ENCODE results near the gene TREML1. TPM values are rescaled to one million over a fixed set of nuclear protein-coding genes. Genes with fewer than 3 reads are reported as not detected.

TREML1 gene
- polyA plus RNA-seq, 1 of the 3 experiments (the other 2 are of a cell fraction) = not detected

- Histone ChIP-seq H3K9me3 (no peaks in the 10 kb centered on the region), H3K9me2 (no peaks in the 10 kb centered on the region), H3K27me3 (ENCODE audit: insufficient read depth) (no peaks in the 10 kb centered on the region), H3K4me1 (ENCODE audit: control insufficient read depth in 1 of 2, insufficient read depth in 2 of 2, low read depth in 1 of 2, low read length in 1 of 2) (no peaks in the 10 kb centered on the region), H4K20me1 (ENCODE audit: insufficient read depth) (no peaks in the 10 kb centered on the region), H2AFZ (ENCODE audit: low read depth) (no peak overlapping the region), H3F3A (replicated peaks; ENCODE audit: insufficient read depth) (no peaks in the 10 kb centered on the region), H3K9ac (no peak overlapping the region), H3K4me2 (no peak overlapping the region), H3K79me2 (ENCODE audit: insufficient read depth) (no peaks in the 10 kb centered on the region), H3K4me3 (ENCODE audit: low read depth in 2 of 2, low read length in 1 of 2) (no peak overlapping the region), H3K27ac (ENCODE audit: low read depth in 2 of 2, low read length in 1 of 2) (no peak overlapping the region), H3K36me3 (replicated peaks in 1 of 2; ENCODE audit: control insufficient read depth in 1 of 2, insufficient read depth in 2 of 2, low read length in 1 of 2) (no peaks in the 10 kb centered on the region)
- no peak for DNase-seq
- TF ChIP-seq GABPA (IDR thresholded peaks at IDR 0.05; ENCODE audit: low read depth) = no peak
- no peak for TF ChIP-seq CTCF (IDR thresholded peaks at IDR 0.05)
- no peak for TF ChIP-seq RCOR1 (IDR thresholded peaks at IDR 0.05; ENCODE audit: low read length)
- no peak for TF ChIP-seq FOSL2 (IDR thresholded peaks at IDR 0.05; ENCODE audit: borderline replicate concordance, low read depth)
- TF ChIP-seq MAX (IDR thresholded peaks at IDR 0.05; ENCODE audit: low read depth) = no peak
- TF ChIP-seq SIN3A (IDR thresholded peaks at IDR 0.05; ENCODE audit: borderline replicate concordance, low read depth, low read length) = no peak
- no peak for TF ChIP-seq POLR2AphosphoS5 (IDR thresholded peaks at IDR 0.05; ENCODE audit: low read depth, low read length)
- TF ChIP-seq REST (IDR thresholded peaks at IDR 0.05; ENCODE audit: low read depth, low read length) = no peak
- no peak for TF ChIP-seq JUND (IDR thresholded peaks at IDR 0.05)
- TF ChIP-seq ZBTB33 (IDR thresholded peaks at IDR 0.05; ENCODE audit: borderline replicate concordance, low read depth) = no peak
- CTCF ChIA-PET = no interaction called here
- POLR2A ChIA-PET = no interaction called here
- 64% methylated on average over 3 of the region's 4 CpGs for WGBS (ENCODE audit: low lambda C conversion rate)
These were observed 696 bp downstream of the TREML1 start for GRCh38 chr6:41153451-41153850.
